ENCODE data around the gene ATP6V1A. TPM values are rescaled to one million over a fixed set of nuclear protein-coding genes. Genes with fewer than 3 reads are reported as not detected.

ATP6V1A gene
- total RNA-seq, 1 donor from 2014 or later: 38.1 TPM

- no peak overlapping the region for H3K27ac Mint-ChIP-seq
- intact Hi-C loops (cut with micrococcal nuclease): no loop called here
- no peaks in the 10 kb centered on the region for H3K27me3 Mint-ChIP-seq
- no peaks in the 10 kb centered on the region for H3K4me1 Mint-ChIP-seq
- H3K36me3 Mint-ChIP-seq (ENCODE audit: low read depth): peaks cover 11% of the 10 kb centered on the region
- H3K4me3 Mint-ChIP-seq: no peak overlapping the region
- no peaks in the 10 kb centered on the region for H3K9me3 Mint-ChIP-seq
- no peak for DNase-seq
These were observed 66.0 kb downstream of the ATP6V1A start for GRCh38 chr3:113812854-113813253.

- Mint-ChIP-seq H3K4me3 (no peak overlapping the region), H3K27ac (no peak overlapping the region), H3K4me1 (no peaks in the 10 kb centered on the region), H3K36me3 (ENCODE audit: low read depth) (no peaks in the 10 kb centered on the region), H3K9me3 (no peaks in the 10 kb centered on the region), H3K27me3 (no peaks in the 10 kb centered on the region)
- intact Hi-C loops (cut with micrococcal nuclease): no loop called here
- DNase-seq: no peak
These were observed 73.0 kb downstream of the ATP6V1A start for GRCh38 chr3:113819866-113820265.

- H3K9me3 Mint-ChIP-seq: no peaks in the 10 kb centered on the region
- H3K4me1 Mint-ChIP-seq: no peaks in the 10 kb centered on the region
- no peak overlapping the region for H3K27ac Mint-ChIP-seq
- intact Hi-C loops (cut with micrococcal nuclease): no loop called here
- H3K36me3 Mint-ChIP-seq (ENCODE audit: low read depth): no peaks in the 10 kb centered on the region
- DNase-seq: no peak
- no peak overlapping the region for H3K4me3 Mint-ChIP-seq
- no peaks in the 10 kb centered on the region for H3K27me3 Mint-ChIP-seq
These were observed 78.3 kb downstream of the ATP6V1A start for GRCh38 chr3:113825090-113825489.

GRCh38 chr3:113828600-113828999 lies 81.8 kb downstream of the ATP6V1A start:
- peaks cover 3% of the 10 kb centered on the region for H3K36me3 Mint-ChIP-seq (ENCODE audit: low read depth)
- H3K9me3 Mint-ChIP-seq: peaks cover 8% of the 10 kb centered on the region
- no peaks in the 10 kb centered on the region for H3K27me3 Mint-ChIP-seq
- DNase-seq: no peak
- intact Hi-C loops (cut with micrococcal nuclease): no loop called here
- no peak overlapping the region for H3K4me3 Mint-ChIP-seq
- no peak overlapping the region for H3K27ac Mint-ChIP-seq
- H3K4me1 Mint-ChIP-seq: peaks cover 5% of the 10 kb centered on the region

- H3K4me1 Mint-ChIP-seq: peaks cover 5% of the 10 kb centered on the region
- no peak for DNase-seq
- peaks cover 3% of the 10 kb centered on the region for H3K36me3 Mint-ChIP-seq (ENCODE audit: low read depth)
- H3K27me3 Mint-ChIP-seq: no peaks in the 10 kb centered on the region
- H3K9me3 Mint-ChIP-seq: peaks cover 8% of the 10 kb centered on the region
- H3K27ac Mint-ChIP-seq: no peak overlapping the region
- intact Hi-C loops (cut with micrococcal nuclease): no loop called here
- no peak overlapping the region for H3K4me3 Mint-ChIP-seq
These were observed 82.9 kb downstream of the ATP6V1A start for GRCh38 chr3:113829576-113830354.

GRCh38 chr3:113831103-113831355 lies 84.2 kb downstream of the ATP6V1A start:
- intact Hi-C loops (cut with micrococcal nuclease): no loop called here
- Mint-ChIP-seq H3K9me3 (peaks cover 8% of the 10 kb centered on the region), H3K36me3 (ENCODE audit: low read depth) (peaks cover 3% of the 10 kb centered on the region), H3K4me3 (no peak overlapping the region), H3K27me3 (peaks cover 3% of the 10 kb centered on the region), H3K4me1 (peaks cover 5% of the 10 kb centered on the region), H3K27ac (peak overlapping the region; percentile 17)
- no peak for DNase-seq

- peaks cover 8% of the 10 kb centered on the region for H3K9me3 Mint-ChIP-seq
- peaks cover 5% of the 10 kb centered on the region for H3K27me3 Mint-ChIP-seq
- H3K27ac Mint-ChIP-seq: no peak overlapping the region
- intact Hi-C loops (cut with micrococcal nuclease): no loop called here
- DNase-seq: no peak
- H3K4me1 Mint-ChIP-seq: peaks cover 5% of the 10 kb centered on the region
- peaks cover 3% of the 10 kb centered on the region for H3K36me3 Mint-ChIP-seq (ENCODE audit: low read depth)
- no peak overlapping the region for H3K4me3 Mint-ChIP-seq
These were observed 85.8 kb downstream of the ATP6V1A start for GRCh38 chr3:113832477-113833164.

GRCh38 chr3:113834983-113835382 lies 88.1 kb downstream of the ATP6V1A start:
- H3K27me3 Mint-ChIP-seq: peaks cover 5% of the 10 kb centered on the region
- H3K27ac Mint-ChIP-seq: no peak overlapping the region
- DNase-seq: no peak
- H3K4me1 Mint-ChIP-seq: peaks cover 12% of the 10 kb centered on the region
- peaks cover 8% of the 10 kb centered on the region for H3K9me3 Mint-ChIP-seq
- peaks cover 3% of the 10 kb centered on the region for H3K36me3 Mint-ChIP-seq (ENCODE audit: low read depth)
- H3K4me3 Mint-ChIP-seq: no peak overlapping the region
- intact Hi-C loops (cut with micrococcal nuclease): no loop called here

- DNase-seq: peak; percentile 95
- peaks cover 8% of the 10 kb centered on the region for H3K4me1 Mint-ChIP-seq
- peak within 1 kb of the TSS; percentile 47 for H3K27ac Mint-ChIP-seq
- intact Hi-C loops (cut with micrococcal nuclease): loop anchor here (1.0 to 2.0 kb wide), 4 partner anchors 75 to 218 kb away; partner anchors contain the start of genes CCDC191 and QTRT2
- H3K27me3 Mint-ChIP-seq: peaks cover 5% of the 10 kb centered on the region
- no peaks in the 10 kb centered on the region for H3K9me3 Mint-ChIP-seq
- peak within 1 kb of the TSS; percentile 82 for H3K4me3 Mint-ChIP-seq
- no peaks in the 10 kb centered on the region for H3K36me3 Mint-ChIP-seq (ENCODE audit: low read depth)
These were observed 91.9 kb downstream of the ATP6V1A start, which contains the start of gene GRAMD1C for GRCh38 chr3:113838631-113839209. Gene GRAMD1C, plus strand, starts transcription at chr3:113838788. Its CDS starts 122 bp downstream, at chr3:113838910.

- Mint-ChIP-seq H3K27ac (no peak overlapping the region), H3K4me1 (peaks cover 8% of the 10 kb centered on the region), H3K4me3 (peak overlapping the region; percentile 82), H3K9me3 (no peaks in the 10 kb centered on the region), H3K36me3 (ENCODE audit: low read depth) (no peaks in the 10 kb centered on the region), H3K27me3 (peaks cover 5% of the 10 kb centered on the region)
- DNase-seq: no peak
- intact Hi-C loops (cut with micrococcal nuclease): loop anchor here (2.0 kb wide), 2 partner anchors 103 to 217 kb away; partner anchors contain the start of genes CCDC191 and QTRT2
These were observed 92.7 kb downstream of the ATP6V1A start for GRCh38 chr3:113839551-113839950.

GRCh38 chr3:113844622-113845222 lies 97.9 kb downstream of the ATP6V1A start:
- no peak overlapping the region for H3K4me3 Mint-ChIP-seq
- H3K9me3 Mint-ChIP-seq: no peaks in the 10 kb centered on the region
- intact Hi-C loops (cut with micrococcal nuclease): no loop called here
- H3K36me3 Mint-ChIP-seq (ENCODE audit: low read depth): no peaks in the 10 kb centered on the region
- H3K4me1 Mint-ChIP-seq: no peaks in the 10 kb centered on the region
- no peak overlapping the region for H3K27ac Mint-ChIP-seq
- peaks cover 2% of the 10 kb centered on the region for H3K27me3 Mint-ChIP-seq
- no peak for DNase-seq

- DNase-seq: no peak
- Mint-ChIP-seq H3K27me3 (peaks cover 2% of the 10 kb centered on the region), H3K27ac (no peak overlapping the region), H3K36me3 (ENCODE audit: low read depth) (no peaks in the 10 kb centered on the region), H3K4me3 (no peak overlapping the region), H3K4me1 (no peaks in the 10 kb centered on the region), H3K9me3 (no peaks in the 10 kb centered on the region)
- intact Hi-C loops (cut with micrococcal nuclease): no loop called here
These were observed 100.4 kb downstream of the ATP6V1A start for GRCh38 chr3:113847247-113847646.

GRCh38 chr3:113847664-113848461 lies 101.0 kb downstream of the ATP6V1A start:
- Mint-ChIP-seq H3K4me3 (no peak overlapping the region), H3K9me3 (no peaks in the 10 kb centered on the region), H3K4me1 (no peaks in the 10 kb centered on the region), H3K27me3 (peaks cover 2% of the 10 kb centered on the region), H3K27ac (no peak overlapping the region), H3K36me3 (ENCODE audit: low read depth) (no peaks in the 10 kb centered on the region)
- intact Hi-C loops (cut with micrococcal nuclease): no loop called here
- DNase-seq: peak; percentile 27

Measured in activated CD4-positive, alpha-beta T cell treated with anti-CD3 and anti-CD28 coated beads, Interleukin-2, amount 10 ng/mL, durations not matched to agents 24 days and 14 days (primary cell).